ENCODE results near the gene PTPRD.

Gene PTPRD

GRCh38 chr9:9847750-9848149, 765.1 kb downstream of the PTPRD start:
- DNase-seq: no peak

DNA sequence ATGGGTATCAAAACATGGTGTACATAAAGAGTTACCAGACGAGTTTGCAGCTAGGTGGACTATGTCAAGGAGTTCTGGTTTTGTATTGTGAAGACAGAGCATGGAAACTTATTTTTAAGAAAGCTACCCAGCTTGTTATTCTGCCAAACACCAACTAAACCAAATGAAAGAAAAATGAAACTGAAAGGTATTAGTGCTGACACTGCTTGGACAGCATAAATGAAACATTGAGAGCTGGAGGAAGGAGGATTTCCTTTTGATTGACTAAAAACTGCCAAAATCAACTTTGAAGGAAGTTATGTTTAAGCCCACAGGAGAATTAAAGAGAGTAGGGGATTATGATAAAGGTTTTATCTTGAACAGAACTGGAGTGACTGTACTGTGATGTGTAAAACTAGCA, 766.2 kb downstream of the PTPRD start:
- DNase-seq: no peak

GRCh38 chr9:9820436-9820835, 792.4 kb downstream of the PTPRD start:
- DNase-seq: no peak

DNA sequence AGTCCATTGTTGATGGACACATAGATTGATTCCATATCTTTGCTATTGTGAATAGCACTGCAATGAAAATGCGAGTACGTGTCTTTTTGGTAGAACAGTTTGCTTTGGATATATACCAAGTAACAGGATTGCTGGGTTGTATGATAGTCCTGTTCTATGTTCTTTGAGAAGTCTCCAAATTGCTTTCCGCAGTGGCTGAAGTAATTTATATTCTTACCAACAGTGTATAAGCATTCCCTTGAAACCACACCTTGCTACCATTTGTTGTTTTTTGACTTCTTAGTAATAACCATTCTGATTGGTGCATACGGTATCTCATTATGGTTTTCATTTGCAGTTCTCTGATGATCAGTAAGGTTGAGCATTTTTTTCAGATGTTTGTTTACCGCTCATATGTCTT, 792.9 kb downstream of the PTPRD start:
- no peak for DNase-seq

DNA sequence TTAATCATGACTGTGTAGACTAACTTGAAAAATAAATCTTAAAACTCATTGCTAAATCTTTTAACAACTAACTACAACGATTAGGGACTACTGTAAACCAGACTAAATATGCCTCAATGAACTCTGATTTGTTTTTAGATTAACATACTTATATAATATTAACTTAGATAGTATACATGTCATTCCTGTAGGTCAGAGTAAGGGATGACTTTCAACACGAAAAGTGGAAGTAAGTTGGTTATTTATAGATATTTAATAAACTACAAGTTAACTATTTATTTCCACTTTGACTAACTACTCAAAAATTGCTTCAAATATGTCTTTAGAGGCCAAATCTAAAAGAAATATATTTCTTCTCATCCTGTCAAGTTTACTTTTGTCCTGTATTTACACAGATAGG, 795.6 kb downstream of the PTPRD start:
- DNase-seq: no peak

GRCh38 chr9:9804109-9804508, 808.7 kb downstream of the PTPRD start:
- no peak for DNase-seq

DNA sequence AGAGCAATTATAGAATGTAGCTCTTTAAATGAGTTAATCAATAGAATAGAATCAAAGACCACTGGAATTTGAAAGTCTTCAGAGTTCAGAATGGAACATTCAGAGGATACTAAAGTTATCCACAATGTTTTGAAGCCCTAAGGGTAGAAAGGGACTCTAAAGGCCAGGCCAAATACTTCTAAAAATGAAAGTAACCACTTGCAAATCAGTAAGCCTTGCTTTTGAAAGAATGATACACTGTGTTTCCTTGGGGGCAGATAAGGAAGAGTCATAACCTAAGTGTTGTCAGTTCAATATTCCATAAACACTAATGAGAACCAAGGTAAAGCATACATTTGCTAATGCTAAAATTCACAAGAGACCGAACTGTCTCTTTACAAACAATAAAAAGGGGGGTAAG, 813.5 kb downstream of the PTPRD start:
- no peak for DNase-seq

DNA sequence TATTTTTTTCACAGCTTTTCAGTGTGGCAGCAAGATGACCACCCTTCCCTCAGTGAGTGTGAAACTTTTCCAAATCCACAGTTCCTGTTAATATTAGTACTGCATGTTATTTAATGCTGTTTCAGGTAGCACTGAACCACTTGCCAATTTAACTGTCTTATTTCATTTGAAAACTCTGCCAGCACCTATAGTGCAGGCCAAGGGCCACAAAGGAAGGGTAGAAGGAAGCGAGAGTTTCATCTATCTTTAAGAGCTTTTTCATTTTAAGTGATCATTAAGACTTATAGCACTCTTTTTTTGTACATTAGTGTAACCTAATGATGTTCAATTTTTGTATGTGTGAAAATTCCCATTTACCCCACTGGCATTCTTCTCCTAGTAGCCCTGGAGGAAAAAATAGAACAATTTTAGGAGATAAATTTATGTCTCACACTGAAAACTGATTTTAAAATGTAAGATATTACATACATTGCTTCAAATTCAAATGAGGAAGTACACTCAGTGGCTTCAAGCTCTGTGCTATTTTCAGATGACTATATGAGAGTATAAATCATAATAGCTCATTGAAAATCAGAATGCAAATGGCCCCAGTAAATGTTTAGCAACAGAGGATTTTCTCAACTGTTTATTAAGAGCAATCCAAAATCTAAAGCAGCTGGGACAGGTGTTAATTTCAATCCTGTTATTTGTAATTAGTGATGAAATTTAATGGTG, 820.5 kb downstream of the PTPRD start:
- no peak for DNase-seq

DNA sequence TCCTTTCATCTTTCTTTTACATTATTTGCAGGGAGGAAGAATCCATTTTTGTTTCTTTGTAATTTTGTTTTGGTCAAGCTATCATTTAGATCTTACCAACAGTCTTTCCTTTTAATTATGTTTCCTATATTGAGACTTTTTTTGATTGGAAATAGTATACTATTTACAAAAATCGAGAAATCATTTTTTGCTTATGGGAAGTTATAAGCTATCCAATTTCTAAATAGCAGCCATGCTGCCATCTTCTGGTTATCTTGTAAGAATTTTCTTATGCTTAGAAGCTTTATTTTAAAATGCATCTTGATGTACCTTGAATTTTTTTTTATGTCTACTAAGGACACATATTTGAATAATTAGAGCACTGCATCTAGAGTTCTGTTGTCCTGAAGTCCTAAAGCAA, 821.2 kb downstream of the PTPRD start:
- peak; percentile 69 for DNase-seq

GRCh38 chr9:9790216-9790872, 822.5 kb downstream of the PTPRD start:
- peak; percentile 90 for DNase-seq

DNA sequence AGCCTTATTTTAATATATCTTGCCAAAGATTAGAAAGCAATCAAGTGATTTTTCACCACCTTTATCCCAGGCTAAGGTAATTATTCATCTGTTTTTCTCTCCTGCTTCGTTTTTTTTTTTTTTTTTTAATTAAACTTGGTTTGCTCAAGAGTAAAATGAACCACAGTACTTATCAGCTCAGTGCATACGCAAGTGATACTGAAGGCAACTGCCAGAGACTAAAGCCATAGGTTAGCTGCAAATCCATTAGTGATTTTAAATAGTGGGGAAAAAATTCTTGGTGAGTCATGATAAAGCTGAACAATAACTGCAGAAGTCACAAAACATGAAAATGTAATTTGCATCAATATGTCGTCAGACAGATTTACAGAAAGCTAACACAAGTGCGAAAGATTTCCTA, 829.1 kb downstream of the PTPRD start:
- DNase-seq: no peak

GRCh38 chr9:9783211-9783610, 829.6 kb downstream of the PTPRD start:
- DNase-seq: no peak

DNA sequence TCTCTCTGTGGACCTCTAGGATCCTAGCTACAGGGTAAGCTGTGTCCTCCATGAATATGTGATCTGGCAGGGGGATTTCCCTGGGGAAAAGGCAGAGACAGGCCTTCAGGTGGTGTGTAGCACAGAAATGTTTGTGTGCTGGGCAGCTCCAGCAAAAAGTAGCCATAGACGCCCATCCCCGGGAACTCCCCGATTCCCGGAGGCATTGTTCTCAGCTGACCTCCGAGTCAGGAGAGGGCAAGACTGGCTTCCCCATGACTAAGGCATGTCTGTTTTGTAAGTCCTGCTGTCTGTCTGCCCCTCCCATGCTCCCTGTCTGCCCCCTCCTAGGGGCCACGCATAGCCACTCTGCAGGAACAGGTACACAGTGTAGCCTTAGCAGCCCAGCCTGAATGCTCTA, 834.5 kb downstream of the PTPRD start:
- DNase-seq: no peak

- DNase-seq: peak; percentile 39
Measured at GRCh38 chr9:9774471-9774870, 838.3 kb downstream of the PTPRD start.

GRCh38 chr9:9771314-9771713, 841.5 kb downstream of the PTPRD start:
- no peak for DNase-seq

DNA sequence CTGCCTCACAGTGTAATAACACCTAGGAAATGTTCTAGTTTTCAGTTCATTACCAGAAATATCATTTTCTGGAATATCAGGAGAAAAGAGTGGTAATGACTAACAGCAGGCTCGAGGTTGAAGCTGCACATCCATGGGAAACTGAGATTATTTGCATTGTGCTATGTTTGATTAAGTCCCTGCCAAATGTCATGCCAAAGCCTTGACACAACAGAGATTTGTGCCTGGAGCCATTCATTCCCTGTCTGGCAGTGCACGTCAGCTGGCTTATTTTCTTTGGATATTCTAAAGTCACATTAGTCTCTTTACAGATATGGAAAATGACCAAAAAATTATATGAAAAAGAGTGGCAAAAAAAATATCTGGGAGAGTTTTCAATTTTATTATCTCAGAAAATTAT, 848.0 kb downstream of the PTPRD start:
- DNase-seq: peak; percentile 47

- DNase-seq: no peak
Measured at GRCh38 chr9:9754186-9754585, 858.6 kb downstream of the PTPRD start.

GRCh38 chr9:9753266-9753665, 859.5 kb downstream of the PTPRD start:
- peak; percentile 77 for DNase-seq

- DNase-seq: peak; percentile 71
Measured at GRCh38 chr9:9752722-9753121, 860.1 kb downstream of the PTPRD start.

GRCh38 chr9:9751996-9752395, 860.8 kb downstream of the PTPRD start:
- DNase-seq: no peak

DNA sequence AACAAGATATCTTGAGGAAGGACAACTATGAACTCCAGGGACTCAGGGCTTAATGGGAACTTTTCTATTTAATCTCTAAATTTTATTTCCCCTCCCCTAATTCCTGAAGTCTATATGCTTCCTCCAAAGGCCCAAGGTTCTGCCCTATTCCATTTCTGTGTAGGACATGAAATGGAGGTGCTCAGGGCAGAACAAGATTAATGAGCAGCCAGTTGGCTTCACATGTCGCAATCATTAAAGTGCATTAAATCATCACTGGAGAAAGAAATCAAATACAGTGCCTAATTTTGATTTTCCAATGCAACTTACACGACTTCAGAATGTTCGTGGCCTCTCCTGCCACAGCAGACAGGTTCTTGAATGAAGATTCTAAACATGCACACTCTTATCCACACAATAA, 862.1 kb downstream of the PTPRD start:
- DNase-seq: peak; percentile 29

- no peak for DNase-seq
Measured at GRCh38 chr9:9749591-9749990, 863.2 kb downstream of the PTPRD start.

DNA sequence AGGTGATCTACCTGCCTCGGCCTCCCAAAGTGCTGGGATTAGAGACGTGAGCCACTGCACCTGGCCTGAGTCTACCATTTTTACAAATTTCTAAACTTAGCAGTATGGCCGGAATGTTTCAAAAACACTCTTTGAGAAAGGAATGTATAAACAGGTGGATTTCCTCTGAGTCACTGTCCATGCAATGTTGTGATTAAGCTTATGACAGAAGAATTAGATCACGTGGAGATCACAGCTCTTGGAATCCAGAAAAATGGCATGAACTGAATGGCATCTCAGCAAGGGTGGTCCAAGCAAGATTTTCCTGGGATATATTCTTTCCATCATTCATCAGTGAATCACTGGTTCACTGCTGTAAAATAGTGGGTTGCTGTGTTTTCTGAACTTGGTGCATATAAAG, 865.0 kb downstream of the PTPRD start:
- no peak for DNase-seq

DNA sequence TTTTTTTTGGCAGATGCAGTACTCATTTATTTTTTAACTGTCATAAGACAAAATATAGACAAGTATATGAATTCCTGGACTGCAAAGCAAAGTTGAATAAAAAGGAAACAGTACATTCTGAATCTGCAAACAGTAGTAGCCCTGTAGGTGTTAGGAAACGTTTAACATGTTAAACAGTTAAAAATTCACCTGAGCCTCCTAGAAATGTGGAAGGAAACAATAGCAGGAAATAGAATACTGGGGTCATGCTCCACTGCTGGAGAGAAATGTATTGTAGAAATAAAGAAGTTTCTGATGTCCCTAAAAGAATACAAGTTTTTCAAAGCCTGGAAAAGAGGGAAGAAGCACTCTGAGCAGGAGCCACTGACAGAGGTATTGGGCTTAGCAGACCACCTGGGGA, 866.0 kb downstream of the PTPRD start:
- no peak for DNase-seq

- DNase-seq: no peak
Measured at GRCh38 chr9:9743822-9744221, 869.0 kb downstream of the PTPRD start.

Data from NCI-H69 (cell line).